Tibial nerve (tissue), 4 donors: ENCODE measurements around the gene PPM1H. TPM values are rescaled to one million over a fixed set of nuclear protein-coding genes. Genes with fewer than 3 reads are reported as not detected.

Experiments
- DNase-seq, 2 donors: peaks; one replicate each; pipeline ENCODE4 v3.0.0-alpha.2; 2019; ENCODE audit warnings: low spot score in 2 of 2
- H3K27ac ChIP-seq, 4 donors: fragments of 200-600 bp; sonication (generic) in 3 of 4; one replicate each; pipeline ENCODE4 v1.5.1; 2017 to 2019; ENCODE audit warnings: mild to moderate bottlenecking in 1 of 4
- H3K27me3 ChIP-seq, 2 donors: fragments of 200-600 bp; sonication (generic) in 1 of 2; one replicate each; pipeline versions ENCODE4 v1.5.1 to v1.6.0; 2017 to 2019
- H3K36me3 ChIP-seq, 3 donors: fragments of 200-600 bp; sonication (generic); one replicate each; pipeline ENCODE4 v1.5.1; 2018 to 2019
- H3K4me1 ChIP-seq, 4 donors: fragments of 200-600 bp; sonication (generic) in 3 of 4; one replicate each; pipeline ENCODE4 v1.5.1; 2017 to 2019
- H3K4me3 ChIP-seq, 4 donors: fragments of 200-600 bp; sonication (generic) in 3 of 4; one replicate each; pipeline ENCODE4 v1.5.1; 2017 to 2019; ENCODE audit warnings: mild to moderate bottlenecking in 1 of 4, moderate library complexity in 1 of 4
- H3K9me3 ChIP-seq, 4 donors: fragments of 200-600 bp; sonication (generic) in 3 of 4; one replicate each; pipeline ENCODE4 v1.5.1; 2017 to 2019
- EP300 ChIP-seq, 2 donors: sonication (generic); formaldehyde crosslinking; IDR thresholded peaks; one replicate each; pipeline ENCODE4 v1.6.1; 2017; ENCODE audit warnings: antibody characterized with exemption in 2 of 2, mild to moderate bottlenecking in 1 of 2
- POLR2A ChIP-seq, 2 donors: fragments of 450-650 bp; IDR thresholded peaks; one replicate each; pipeline ENCODE4 v1.6.1; 2017; ENCODE audit warnings: antibody characterized with exemption in 2 of 2, mild to moderate bottlenecking in 2 of 2, moderate library complexity in 2 of 2
- WGBS, 2 donors: methylation state at CpG; one replicate each; pipeline ENCODE4 v1.1.5; 2018; 5-methylcytosine and 5-hydroxymethylcytosine counted together
- total RNA-seq, 4 donors: library from RNA; depleted of rRNA; stranded (reverse); fragments of >200 nt; gene quantifications; one replicate each; pipeline ENCODE4 v1.1.0, GENCODE V29; 2016
- TF ChIP-seq, protein P1 (sequence below), 5 experiments: fragments of 200-600 bp in 3 of 5; fragments of 450-650 bp in 2 of 5; sonication (generic) in 3 of 5; IDR thresholded peaks; one replicate each; pipeline ENCODE4 v1.5.1; 2016 to 2019; ENCODE audit warnings: antibody characterized with exemption in 5 of 5, mild to moderate bottlenecking in 3 of 5, moderate library complexity in 2 of 5

The PPM1H gene
- total RNA-seq, 4 donors from 2014 or later: 0.78 to 2.6 (median 1.3) TPM

- no peak for TF ChIP-seq EP300 (IDR thresholded peaks at IDR 0.05)
- no peak for TF ChIP-seq POLR2A (IDR thresholded peaks at IDR 0.05)
- TF ChIP-seq, protein P1, sequence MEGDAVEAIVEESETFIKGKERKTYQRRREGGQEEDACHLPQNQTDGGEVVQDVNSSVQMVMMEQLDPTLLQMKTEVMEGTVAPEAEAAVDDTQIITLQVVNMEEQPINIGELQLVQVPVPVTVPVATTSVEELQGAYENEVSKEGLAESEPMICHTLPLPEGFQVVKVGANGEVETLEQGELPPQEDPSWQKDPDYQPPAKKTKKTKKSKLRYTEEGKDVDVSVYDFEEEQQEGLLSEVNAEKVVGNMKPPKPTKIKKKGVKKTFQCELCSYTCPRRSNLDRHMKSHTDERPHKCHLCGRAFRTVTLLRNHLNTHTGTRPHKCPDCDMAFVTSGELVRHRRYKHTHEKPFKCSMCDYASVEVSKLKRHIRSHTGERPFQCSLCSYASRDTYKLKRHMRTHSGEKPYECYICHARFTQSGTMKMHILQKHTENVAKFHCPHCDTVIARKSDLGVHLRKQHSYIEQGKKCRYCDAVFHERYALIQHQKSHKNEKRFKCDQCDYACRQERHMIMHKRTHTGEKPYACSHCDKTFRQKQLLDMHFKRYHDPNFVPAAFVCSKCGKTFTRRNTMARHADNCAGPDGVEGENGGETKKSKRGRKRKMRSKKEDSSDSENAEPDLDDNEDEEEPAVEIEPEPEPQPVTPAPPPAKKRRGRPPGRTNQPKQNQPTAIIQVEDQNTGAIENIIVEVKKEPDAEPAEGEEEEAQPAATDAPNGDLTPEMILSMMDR (IDR thresholded peaks at IDR 0.05): no peak
- H3K27me3 ChIP-seq: no peaks in the 10 kb centered on the region
- no peak overlapping the region for H3K4me3 ChIP-seq
- WGBS, 2 donors: 63 to 70% methylated on average over 1 of the region's 1 CpG
- DNase-seq: no peak
- H3K27ac ChIP-seq: no peak overlapping the region
- H3K9me3 ChIP-seq: no peaks in the 10 kb centered on the region
- H3K36me3 ChIP-seq: no peaks in the 10 kb centered on the region
- H3K4me1 ChIP-seq: no peaks in the 10 kb centered on the region
These were observed 78.5 kb downstream of the PPM1H start for GRCh38 chr12:62856454-62856853.

DNA sequence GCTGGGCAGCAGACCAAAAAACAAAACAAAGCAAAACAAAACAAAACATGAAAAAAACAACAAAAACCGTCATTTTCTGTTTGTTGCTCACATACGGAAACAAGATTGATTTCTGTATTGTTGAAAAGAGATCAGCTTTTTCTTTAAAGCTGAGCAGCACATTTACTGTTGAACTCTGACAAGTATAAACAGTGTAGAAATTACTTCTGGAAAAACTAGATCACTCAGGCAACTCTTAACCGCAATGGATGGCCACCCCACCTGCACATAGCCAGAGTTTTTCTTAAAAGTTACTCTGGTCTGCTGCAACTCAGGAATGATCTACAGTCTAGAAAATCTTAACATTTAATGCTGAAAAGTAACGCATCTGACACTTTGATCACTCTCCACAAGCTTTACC is 80.9 kb downstream of the PPM1H start:
- Histone ChIP-seq H3K27ac (no peak overlapping the region), H3K9me3 (no peaks in the 10 kb centered on the region), H3K4me1 (no peaks in the 10 kb centered on the region), H3K27me3 (no peaks in the 10 kb centered on the region), H3K36me3 (no peaks in the 10 kb centered on the region), H3K4me3 (no peak overlapping the region)
- TF ChIP-seq, protein P1 (IDR thresholded peaks at IDR 0.05): no peak
- TF ChIP-seq POLR2A (IDR thresholded peaks at IDR 0.05): no peak
- TF ChIP-seq EP300 (IDR thresholded peaks at IDR 0.05): no peak
- DNase-seq: no peak
- 43 to 53% methylated on average over 4 of the region's 4 CpGs for WGBS, 2 donors

GRCh38 chr12:62849398-62849797 is 85.6 kb downstream of the PPM1H start:
- no peak overlapping the region for H3K4me3 ChIP-seq
- no peaks in the 10 kb centered on the region for H3K27me3 ChIP-seq
- no peaks in the 10 kb centered on the region for H3K9me3 ChIP-seq
- WGBS, 2 donors: 50 to 56% methylated on average over 1 of the region's 1 CpG
- H3K4me1 ChIP-seq: no peaks in the 10 kb centered on the region
- no peak for DNase-seq
- no peak overlapping the region for H3K27ac ChIP-seq
- H3K36me3 ChIP-seq: no peaks in the 10 kb centered on the region
- TF ChIP-seq, protein P1 (IDR thresholded peaks at IDR 0.05): no peak
- TF ChIP-seq EP300 (IDR thresholded peaks at IDR 0.05) (no peak), POLR2A (IDR thresholded peaks at IDR 0.05) (no peak)

- no peaks in the 10 kb centered on the region for H3K36me3 ChIP-seq
- WGBS, 2 donors: 60 to 78% methylated on average over 2 of the region's 2 CpGs
- no peaks in the 10 kb centered on the region for H3K9me3 ChIP-seq
- TF ChIP-seq EP300 (IDR thresholded peaks at IDR 0.05) (no peak), POLR2A (IDR thresholded peaks at IDR 0.05) (no peak)
- TF ChIP-seq, protein P1 (IDR thresholded peaks at IDR 0.05): no peak
- no peaks in the 10 kb centered on the region for H3K27me3 ChIP-seq
- DNase-seq: no peak
- no peaks in the 10 kb centered on the region for H3K4me1 ChIP-seq
- no peak overlapping the region for H3K4me3 ChIP-seq
- no peak overlapping the region for H3K27ac ChIP-seq
These were observed 86.5 kb downstream of the PPM1H start for GRCh38 chr12:62848418-62848817.

GRCh38 chr12:62847709-62848108 is 87.2 kb downstream of the PPM1H start:
- WGBS, 2 donors: 74 to 75% methylated on average over 2 of the region's 2 CpGs
- no peaks in the 10 kb centered on the region for H3K4me1 ChIP-seq
- no peak overlapping the region for H3K27ac ChIP-seq
- DNase-seq: no peak
- H3K9me3 ChIP-seq: no peaks in the 10 kb centered on the region
- no peak overlapping the region for H3K4me3 ChIP-seq
- H3K36me3 ChIP-seq: no peaks in the 10 kb centered on the region
- TF ChIP-seq POLR2A (IDR thresholded peaks at IDR 0.05) (no peak), EP300 (IDR thresholded peaks at IDR 0.05) (no peak)
- TF ChIP-seq, protein P1 (IDR thresholded peaks at IDR 0.05): no peak
- H3K27me3 ChIP-seq: no peaks in the 10 kb centered on the region
